A549 (cell line): ENCODE results near the gene HLA-DRB5. TPM values are rescaled to one million over a fixed set of nuclear protein-coding genes. Genes with fewer than 3 reads are reported as not detected.

Experiments
- ATAC-seq, 2 experiments: fragments of 200-7000 bp in 1 of 2; fragments of >200 bp in 1 of 2; cut with Nextera tagmentation in 1 of 2; cut with Tn5 transposase in 1 of 2; 3 replicates each; pipeline versions ENCODE4 v1.8.0 to v1.9.1; 2018 to 2020; ENCODE audit warnings: mild to moderate bottlenecking in 1 of 2, moderate library complexity in 1 of 2
- CTCF ChIA-PET: fragments of 300-600 bp; sonication (Branson Sonifier 250); formaldehyde crosslinking; extraction: SDS; loops from one replicate; lab custom pipeline; 2021; ENCODE audit warnings: antibody characterized with exemption, inconsistent platforms; lab: Yijun Ruan, JAX
- POLR2A ChIA-PET: fragments of 350-600 bp; formaldehyde crosslinking; extraction: SDS; loops from one replicate; lab custom pipeline; 2021; ENCODE audit warnings: antibody characterized with exemption, inconsistent platforms; lab: Yijun Ruan, JAX
- DNase-seq, 2 experiments: peaks; one replicate each; pipeline versions ENCODE4 v3.0.0 to v3.0.0-alpha.2; 2011 to 2016; ENCODE audit warnings: low read depth in 1 of 2, low spot score in 1 of 2
- FAIRE-seq: peaks from 2 replicates; lab custom pipeline; 2011; peaks lifted over from hg19 to GRCh38; lab: Jason Lieb, UNC
- H3K27ac ChIP-seq, 2 experiments: fragments of >200 bp; sonication (Bioruptor Twin); formaldehyde crosslinking; 3 replicates each; pipeline ENCODE4 v1.5.1; 2016 to 2017
- H3K4me1 ChIP-seq: fragments of >200 bp; sonication (Bioruptor Twin); formaldehyde crosslinking; 3 replicates; pipeline ENCODE4 v1.6.1; 2016
- H3K4me2 ChIP-seq: fragments of >200 bp; sonication (Bioruptor Twin); formaldehyde crosslinking; 3 replicates; pipeline ENCODE4 v1.6.1; 2016
- H3K4me3 ChIP-seq: fragments of >200 bp; sonication (Bioruptor Twin); formaldehyde crosslinking; 3 replicates; pipeline ENCODE4 v1.5.1; 2016
- H3K9me3 ChIP-seq: fragments of >200 bp; sonication (Bioruptor Twin); formaldehyde crosslinking; 3 replicates; pipeline ENCODE4 v1.6.1; 2016
- CHD4 ChIP-seq: fragments of 200-600 bp; sonication (generic); IDR thresholded peaks from 2 replicates; pipeline ENCODE4 v1.6.1; 2016; ENCODE audit warnings: antibody characterized with exemption, mild to moderate bottlenecking, borderline replicate concordance
- CTCF ChIP-seq: fragments of >200 bp; sonication (Bioruptor Twin); formaldehyde crosslinking; IDR thresholded peaks from 3 replicates; pipeline ENCODE4 v1.5.1; 2016
- EHF ChIP-seq: fragments of 250-450 bp; sonication (Bioruptor Pico); IDR thresholded peaks from 2 replicates; pipeline ENCODE4 v1.5.0; 2020; ENCODE audit warnings: mild to moderate bottlenecking
- EHMT2 ChIP-seq: fragments of 200-600 bp; sonication (generic); IDR thresholded peaks from 2 replicates; pipeline ENCODE4 v1.6.1; 2016; ENCODE audit warnings: antibody characterized with exemption, low read depth, mild to moderate bottlenecking, moderate library complexity
- ELK1 ChIP-seq: fragments of 150-350 bp; IDR thresholded peaks from 2 replicates; pipeline ENCODE4 v1.6.1; 2014; ENCODE audit warnings: low read depth, mild to moderate bottlenecking, low read length
- FOSL2 ChIP-seq, 2 experiments: fragments of 450-650 bp in 1 of 2; fragments of >200 bp in 1 of 2; sonication (Bioruptor Twin) in 1 of 2; formaldehyde crosslinking; IDR thresholded peaks; 2 replicates each; pipeline versions ENCODE4 v1.5.0 to v1.6.1; 2016 to 2020; ENCODE audit warnings: mild to moderate bottlenecking in 1 of 2, moderate library complexity in 1 of 2
- FOXS1 ChIP-seq: fragments of 250-450 bp; sonication (Bioruptor Pico); IDR thresholded peaks from 2 replicates; pipeline ENCODE4 v1.5.0; 2020; ENCODE audit warnings: mild to moderate bottlenecking, moderate library complexity
- GATA3 ChIP-seq: IDR thresholded peaks from 2 replicates; pipeline ENCODE4 v1.6.1; 2012; ENCODE audit warnings: borderline replicate concordance
- HEYL ChIP-seq: fragments of 250-450 bp; sonication (Bioruptor Pico); IDR thresholded peaks from 2 replicates; pipeline ENCODE4 v1.8.0; 2021; ENCODE audit warnings: mild to moderate bottlenecking, moderate library complexity
- HOXA7 ChIP-seq: fragments of 250-450 bp; sonication (Bioruptor Pico); IDR thresholded peaks from 2 replicates; pipeline ENCODE4 v1.5.0; 2020; ENCODE audit warnings: mild to moderate bottlenecking, moderate library complexity
- JUN ChIP-seq, 2 experiments: fragments of >200 bp; sonication (Bioruptor Twin); formaldehyde crosslinking; IDR thresholded peaks; 2 replicates in 1 of 2; 3 replicates in 1 of 2; pipeline ENCODE4 v1.6.1; 2016 to 2017
- JUNB ChIP-seq: fragments of >200 bp; sonication (Bioruptor Twin); formaldehyde crosslinking; IDR thresholded peaks from 2 replicates; pipeline ENCODE4 v1.6.1; 2016
- KDM1A ChIP-seq: fragments of 200-600 bp; sonication (generic); IDR thresholded peaks from 2 replicates; pipeline ENCODE4 v1.6.1; 2016; ENCODE audit warnings: low read depth, mild to moderate bottlenecking
- MAFK ChIP-seq: fragments of 450-650 bp; IDR thresholded peaks from 2 replicates; pipeline ENCODE4 v1.6.1; 2014; ENCODE audit not compliant: partially characterized antibody
- MAX ChIP-seq: IDR thresholded peaks from 2 replicates; pipeline ENCODE4 v1.6.1; 2012
- MAZ ChIP-seq: fragments of 150-350 bp; IDR thresholded peaks from 2 replicates; pipeline ENCODE4 v1.6.1; 2014; ENCODE audit warnings: antibody characterized with exemption, low read depth, low read length, borderline replicate concordance
- MYC ChIP-seq: IDR thresholded peaks from 2 replicates; pipeline ENCODE4 v1.6.1; 2012; ENCODE audit warnings: mild to moderate bottlenecking, inconsistent platforms, low read length, improper control_type of control experiment, borderline replicate concordance
- NFE2L2 ChIP-seq: fragments of 150-350 bp; conservative IDR thresholded peaks from 2 replicates; pipeline ENCODE4 v1.6.1; 2014; ENCODE audit warnings: low read length
- NPAS2 ChIP-seq: fragments of 250-450 bp; sonication (Bioruptor Pico); IDR thresholded peaks from 2 replicates; pipeline ENCODE4 v1.8.0; 2022; ENCODE audit warnings: mild to moderate bottlenecking, moderate library complexity, borderline replicate concordance
- NR3C1 ChIP-seq: fragments of >200 bp; sonication (Bioruptor Twin); formaldehyde crosslinking; IDR thresholded peaks from 3 replicates; pipeline ENCODE4 v1.6.1; 2017
- PHF8 ChIP-seq: fragments of 200-600 bp; sonication (generic); IDR thresholded peaks from 2 replicates; pipeline ENCODE4 v1.6.1; 2016; ENCODE audit warnings: low read depth, mild to moderate bottlenecking, antibody characterized with exemption, moderate library complexity, borderline replicate concordance
- POLR2A ChIP-seq: IDR thresholded peaks from 2 replicates; pipeline ENCODE4 v1.6.1; 2012; ENCODE audit warnings: mild to moderate bottlenecking, low read length
- POLR2AphosphoS2 ChIP-seq: conservative IDR thresholded peaks from 2 replicates; pipeline ENCODE4 v1.6.1; 2012; ENCODE audit warnings: low read length, improper control_type of control experiment, inconsistent platforms
- RAD21 ChIP-seq, 2 experiments: fragments of >200 bp in 1 of 2; sonication (Bioruptor Twin) in 1 of 2; formaldehyde crosslinking in 1 of 2; IDR thresholded peaks in 1 of 2; conservative IDR thresholded peaks in 1 of 2; 2 replicates in 1 of 2; 3 replicates in 1 of 2; pipeline ENCODE4 v1.6.1; 2012 to 2018; ENCODE audit warnings: inconsistent platforms in 1 of 2
- RFX5 ChIP-seq: fragments of 450-650 bp; IDR thresholded peaks from 2 replicates; pipeline ENCODE4 v1.7.1; 2014; ENCODE audit warnings: antibody characterized with exemption, mild to moderate bottlenecking, moderate library complexity
- RNF2 ChIP-seq: fragments of 200-600 bp; sonication (generic); IDR thresholded peaks from 2 replicates; pipeline ENCODE4 v1.6.1; 2016; ENCODE audit warnings: low read depth, mild to moderate bottlenecking, antibody characterized with exemption, moderate library complexity, borderline replicate concordance
- SREBF2 ChIP-seq: fragments of 450-650 bp; IDR thresholded peaks from 2 replicates; pipeline ENCODE4 v1.6.1; 2014; ENCODE audit warnings: mild to moderate bottlenecking, moderate library complexity
- TFCP2L1 ChIP-seq: fragments of 250-450 bp; sonication (Bioruptor Pico); IDR thresholded peaks from 2 replicates; pipeline ENCODE4 v1.5.0; 2021; ENCODE audit warnings: mild to moderate bottlenecking
- TP53 ChIP-seq: fragments of 250-450 bp; sonication (Bioruptor Pico); IDR thresholded peaks from 2 replicates; pipeline ENCODE4 v1.5.0; 2021; ENCODE audit warnings: mild to moderate bottlenecking, moderate library complexity
- USF2 ChIP-seq: fragments of 450-650 bp; IDR thresholded peaks from 2 replicates; pipeline ENCODE4 v1.6.1; 2014; ENCODE audit warnings: antibody characterized with exemption
- ZNF302 ChIP-seq: fragments of 250-450 bp; sonication (Bioruptor Pico); IDR thresholded peaks from 2 replicates; pipeline ENCODE4 v1.9.0; 2021; ENCODE audit warnings: inconsistent platforms, mild to moderate bottlenecking, moderate library complexity
- ZSCAN20 ChIP-seq: fragments of 250-450 bp; sonication (Bioruptor Pico); IDR thresholded peaks from 2 replicates; pipeline ENCODE4 v1.8.0; 2022; ENCODE audit warnings: mild to moderate bottlenecking, moderate library complexity
- WGBS: methylation state at CpG from one replicate; pipeline ENCODE4 v1.1.6; 2017; ENCODE audit errors: missing lambda C conversion rate; 5-methylcytosine and 5-hydroxymethylcytosine counted together
- polyA plus RNA-seq, 4 experiments: library from polyadenylated mRNA; depleted of rRNA in 3 of 4; stranded (reverse); fragments of >200 nt; fragmentation: RNase III in 1 of 4; extraction: RNeasy Plus Mini Kit Qiagen cat#74134 plus additional on column Dnase treatment in 1 of 4; gene quantifications; 2 replicates in 3 of 4; 3 replicates in 1 of 4; pipeline ENCODE4 v1.2.3, GENCODE V29; 2011 to 2017

Gene HLA-DRB5
- polyA plus RNA-seq, 2 of the 4 experiments (the other 2 are of a cell fraction), result not detected

- Histone ChIP-seq H3K4me3 (no peak overlapping the region), H3K27ac (no peak overlapping the region), H3K4me2 (no peak overlapping the region), H3K4me1 (no peaks in the 10 kb centered on the region), H3K9me3 (no peaks in the 10 kb centered on the region)
- WGBS, result no CpG with 5 or more reads among the region's 1 CpG
- POLR2A ChIA-PET, result no interaction called here
- CTCF ChIA-PET, result no interaction called here
- no peak for DNase-seq
- no peak for ATAC-seq
- TF ChIP-seq RFX5, result no peak
- TF ChIP-seq FOSL2 (IDR thresholded peaks at IDR 0.05), result no peak
- no peak for TF ChIP-seq FOSL2 (CRISPR knock-in tag; IDR thresholded peaks at IDR 0.05)
- no peak for FAIRE-seq
Observed at GRCh38 chr6:32517654-32518445, 12.2 kb downstream of the HLA-DRB5 start.

GRCh38 chr6:32501016-32501415 lies 29.1 kb downstream of the HLA-DRB5 start:
- WGBS, result 3% methylated on average over 3 of the region's 3 CpGs
- FAIRE-seq (no peak), ATAC-seq (no peak), DNase-seq (no peak)
- TF ChIP-seq RAD21 (conservative IDR thresholded peaks at IDR 0.05 in 1 of 2, IDR thresholded peaks at IDR 0.05 in 1 of 2) (no peak), ZNF302 (CRISPR knock-in tag) (no peak), MAX (no peak), SREBF2 (no peak), NFE2L2 (no peak), FOXS1 (CRISPR knock-in tag) (no peak), MAFK (no peak), ELK1 (no peak), EHMT2 (no peak), NR3C1 (no peak), HEYL (CRISPR knock-in tag) (no peak), JUNB (no peak), TP53 (CRISPR knock-in tag) (no peak), POLR2AphosphoS2 (no peak), CTCF (no peak)
- Histone ChIP-seq H3K27ac (no peak overlapping the region), H3K4me2 (no peak overlapping the region), H3K4me1 (no peaks in the 10 kb centered on the region), H3K9me3 (no peaks in the 10 kb centered on the region), H3K4me3 (no peak overlapping the region)
- ChIA-PET POLR2A (no interaction called here), CTCF (no interaction called here)

- H3K4me3 ChIP-seq, result no peak overlapping the region
- no peak for TF ChIP-seq NPAS2
- TF ChIP-seq NR3C1, result no peak
- TF ChIP-seq JUN (IDR thresholded peaks at IDR 0.05), result no peak
- no peak for TF ChIP-seq KDM1A
- no peak for TF ChIP-seq USF2
- no peak for TF ChIP-seq RNF2
- no peak for TF ChIP-seq TFCP2L1 (CRISPR knock-in tag)
- TF ChIP-seq PHF8, result no peak
- TF ChIP-seq POLR2A, result no peak
- no peak for TF ChIP-seq EHF (CRISPR knock-in tag)
- no peak for TF ChIP-seq MYC
- no peak for TF ChIP-seq ZSCAN20
- no peak for TF ChIP-seq HOXA7 (CRISPR knock-in tag)
- TF ChIP-seq CHD4, result no peak
- no peak for TF ChIP-seq MAZ
- no peak for TF ChIP-seq GATA3
- TF ChIP-seq ZNF302 (CRISPR knock-in tag), result no peak
- CTCF ChIA-PET, result no interaction called here
- DNase-seq, result no peak
- no peaks in the 10 kb centered on the region for H3K4me1 ChIP-seq
- H3K9me3 ChIP-seq, result no peaks in the 10 kb centered on the region
- no peak for ATAC-seq
- FAIRE-seq, result no peak
- no peak overlapping the region for H3K27ac ChIP-seq
- H3K4me2 ChIP-seq, result no peak overlapping the region
- POLR2A ChIA-PET, result no interaction called here
Observed at GRCh38 chr6:32492351-32492750, 37.7 kb downstream of the HLA-DRB5 start.
